ENCODE measurements around the gene CCIN. TPM values are rescaled to one million over a fixed set of nuclear protein-coding genes. Genes with fewer than 3 reads are reported as not detected.
"Not testable (repeated sequence)": the region's sequence is repeated elsewhere in the genome, so short reads cannot be mapped to it uniquely, and the experiment has no call there.

Gene CCIN
- total RNA-seq, 2 experiments from 2014 or later: not detected

DNA sequence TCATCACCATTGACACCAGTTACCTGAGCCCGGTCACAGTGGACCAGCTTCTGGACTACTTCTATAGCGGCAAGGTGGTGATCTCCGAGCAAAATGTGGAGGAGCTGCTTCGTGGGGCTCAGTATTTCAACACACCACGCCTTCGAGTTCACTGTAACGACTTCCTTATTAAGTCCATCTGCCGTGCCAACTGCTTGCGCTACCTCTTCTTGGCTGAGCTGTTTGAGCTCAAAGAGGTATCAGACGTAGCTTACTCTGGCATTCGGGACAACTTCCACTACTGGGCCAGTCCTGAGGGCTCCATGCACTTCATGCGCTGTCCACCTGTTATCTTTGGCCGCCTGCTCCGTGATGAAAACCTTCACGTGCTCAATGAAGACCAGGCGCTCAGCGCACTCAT lies 520 bp downstream of the CCIN start:
- POLR2A ChIA-PET: no interaction called here
- CTCF ChIA-PET: no interaction called here

DNA sequence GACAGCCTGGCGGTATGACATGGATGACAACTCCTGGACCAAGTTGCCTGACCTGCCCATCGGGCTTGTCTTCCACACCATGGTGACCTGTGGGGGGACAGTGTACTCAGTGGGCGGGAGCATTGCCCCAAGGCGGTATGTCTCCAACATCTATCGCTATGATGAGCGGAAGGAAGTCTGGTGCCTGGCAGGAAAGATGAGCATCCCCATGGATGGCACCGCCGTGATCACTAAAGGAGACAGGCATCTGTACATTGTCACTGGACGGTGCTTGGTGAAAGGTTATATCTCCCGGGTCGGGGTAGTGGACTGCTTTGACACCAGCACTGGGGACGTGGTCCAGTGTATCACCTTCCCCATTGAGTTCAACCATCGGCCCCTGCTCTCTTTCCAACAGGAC lies 1.3 kb downstream of the CCIN start:
- POLR2A ChIA-PET: no interaction called here
- CTCF ChIA-PET: interaction anchor here (0.8 to 1.6 kb wide), 2 partner anchors 67 to 71 kb away, joined by 3 to 7 read pairs; no protein-coding TSS in a partner anchor

DNA sequence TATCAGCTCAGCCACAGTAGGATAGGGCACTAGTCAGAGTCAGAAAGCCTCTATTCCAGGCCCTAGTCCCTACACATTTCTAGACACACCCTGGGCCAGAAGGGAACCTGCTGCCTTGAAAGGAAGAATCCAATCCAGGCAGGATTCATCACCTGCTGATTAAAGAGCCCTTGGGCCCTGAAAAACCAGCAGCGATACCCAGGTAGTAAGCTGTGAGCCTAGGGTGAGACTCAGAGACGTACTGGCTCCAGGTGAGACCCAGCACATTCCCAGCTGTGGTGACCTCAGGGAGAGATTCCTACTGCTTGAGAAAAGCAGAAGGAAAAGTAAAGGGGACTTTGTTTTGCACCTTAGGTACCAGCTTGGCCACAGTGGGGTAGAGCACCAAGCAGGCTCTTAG lies 4.7 kb downstream of the CCIN start:
- CTCF ChIA-PET: no interaction called here

DNA sequence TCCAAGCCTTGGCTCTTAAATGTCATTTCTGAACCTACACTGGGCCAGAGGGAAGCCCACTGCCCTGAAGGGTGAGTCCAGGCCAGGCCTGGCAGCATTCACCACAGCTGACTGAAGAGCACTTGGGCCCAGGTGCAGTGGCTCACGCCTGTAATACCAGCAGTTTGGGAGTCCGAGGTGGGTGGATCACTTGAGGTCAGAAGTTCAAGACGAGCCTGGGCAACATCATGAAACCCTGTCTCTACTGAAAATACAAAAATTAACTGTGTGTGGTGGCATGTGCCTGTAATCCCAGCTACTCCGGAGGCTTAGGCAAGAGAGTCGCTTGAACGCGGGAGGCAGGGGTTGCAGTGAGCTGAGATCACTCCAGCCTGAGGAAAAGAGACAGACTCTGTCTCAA lies 5.1 kb downstream of the CCIN start:
- CTCF ChIA-PET: no interaction called here
- POLR2A ChIA-PET: interaction anchor here (0.7 kb wide), 1 partner anchor 25 kb away, joined by 3 read pairs; no protein-coding TSS in a partner anchor

More for the DNA sequence above, 4.7 kb downstream of the CCIN start:
- POLR2A ChIA-PET: interaction anchor here (0.7 kb wide), 1 partner anchor 25 kb away, joined by 3 read pairs; no protein-coding TSS in a partner anchor

DNA sequence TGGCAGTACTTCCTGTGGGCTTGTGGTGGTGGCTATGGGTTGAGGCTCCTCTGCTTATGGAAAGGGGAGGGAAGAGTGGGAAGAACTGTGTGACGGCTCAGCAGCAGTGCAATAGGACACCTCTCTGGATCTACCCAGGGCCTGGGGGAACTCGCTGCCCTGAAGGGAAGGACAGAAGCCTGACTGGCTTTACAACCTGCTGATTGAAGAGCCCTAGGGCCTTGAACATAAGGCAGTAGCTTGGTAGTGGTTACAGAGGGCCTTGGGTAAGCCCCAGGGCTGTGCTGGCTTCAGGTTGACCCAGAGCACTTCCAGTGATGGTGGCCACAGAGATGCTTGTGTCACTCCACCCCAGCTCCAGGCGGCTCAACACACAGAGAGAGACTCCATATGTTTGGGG lies 5.5 kb downstream of the CCIN start:
- ChIA-PET CTCF (no interaction called here), POLR2A (interaction anchor here (0.7 kb wide), 1 partner anchor 26 kb away, joined by 3 read pairs; no protein-coding TSS in a partner anchor)

DNA sequence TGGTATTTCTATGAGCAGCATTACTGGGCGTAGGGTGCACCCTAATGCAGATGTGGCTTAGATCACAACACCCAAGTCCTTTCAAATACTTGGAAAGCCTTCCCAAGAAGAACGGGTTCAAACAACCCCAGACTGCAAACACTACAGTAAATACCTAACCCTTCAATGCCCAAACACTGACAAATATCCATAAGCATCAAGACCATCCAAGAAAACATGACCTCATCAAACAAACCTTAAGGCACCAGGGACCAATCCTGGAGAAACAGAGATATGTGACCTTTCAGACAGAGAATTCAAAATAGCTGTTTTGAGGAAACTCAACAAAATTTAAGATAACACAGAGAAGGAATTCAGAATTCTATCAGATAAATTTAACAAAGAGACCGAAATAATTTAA lies 6.0 kb downstream of the CCIN start:
- POLR2A ChIA-PET, CTCF ChIA-PET: not testable (repeated sequence)

DNA sequence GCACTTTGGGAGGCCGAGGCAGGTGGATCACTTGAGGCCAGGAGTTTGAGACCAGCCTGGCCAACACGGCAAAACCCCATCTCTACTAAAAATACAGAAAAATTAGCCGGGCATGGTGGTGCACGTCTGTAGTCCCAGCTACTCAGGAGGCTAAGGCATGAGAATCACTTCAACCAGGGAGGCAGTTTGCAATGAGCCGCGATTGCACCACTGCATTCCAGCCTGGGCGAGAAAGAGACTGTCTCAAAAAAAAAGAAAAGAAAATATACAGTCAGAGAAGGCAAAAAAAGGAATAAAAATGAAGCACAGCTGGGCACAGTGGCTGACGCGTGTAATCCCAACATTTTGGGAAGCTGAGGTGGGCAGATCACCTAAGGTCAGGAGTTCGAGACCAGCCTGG lies 7.3 kb downstream of the CCIN start:
- POLR2A ChIA-PET, CTCF ChIA-PET: not testable (repeated sequence)

DNA sequence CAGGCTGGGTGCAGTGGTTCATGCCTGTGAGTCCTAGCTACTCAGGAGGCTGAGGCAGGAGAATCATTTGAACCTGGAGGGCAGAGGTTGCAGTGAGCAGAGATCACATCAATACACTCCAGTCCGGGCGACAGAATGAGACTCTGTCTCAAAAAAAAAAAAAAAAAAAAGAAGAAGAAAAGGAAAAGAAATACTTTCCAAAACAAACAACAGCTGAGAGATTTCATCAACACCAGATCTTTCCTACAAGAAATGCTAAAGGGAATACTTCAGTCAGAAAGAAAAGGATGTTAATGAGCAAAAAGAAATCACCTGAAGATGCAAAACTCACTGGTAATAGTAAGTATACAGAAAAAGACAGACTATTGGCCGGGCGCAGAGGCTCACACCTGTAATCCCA lies 8.4 kb downstream of the CCIN start:
- ChIA-PET POLR2A (interaction anchor here (0.7 kb wide), 1 partner anchor 880 kb away, joined by 3 read pairs; no protein-coding TSS in a partner anchor), CTCF (interaction anchor here (0.8 to 1.2 kb wide), 3 partner anchors 11 to 170 kb away, joined by 3 to 6 read pairs (median 4); no protein-coding TSS in a partner anchor)

DNA sequence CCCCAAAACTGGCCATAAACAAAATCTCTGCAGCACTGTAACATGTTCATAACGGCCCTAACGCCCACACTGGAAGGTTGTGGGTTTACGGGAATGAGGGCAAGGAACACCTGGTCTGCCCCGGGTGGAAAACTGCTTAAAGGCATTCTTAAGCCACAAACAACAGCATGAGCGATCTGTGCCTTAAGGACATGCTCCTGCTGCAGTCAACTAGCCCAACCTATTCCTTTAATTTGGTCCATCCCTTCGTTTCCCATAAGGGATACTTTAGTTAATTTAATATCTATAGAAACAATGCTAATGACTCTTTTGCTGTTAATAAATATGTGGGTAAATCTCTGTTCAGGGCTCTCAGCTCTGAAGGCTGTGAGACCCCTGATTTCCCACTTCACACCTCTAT lies 11.1 kb downstream of the CCIN start:
- POLR2A ChIA-PET, CTCF ChIA-PET: not testable (repeated sequence)

DNA sequence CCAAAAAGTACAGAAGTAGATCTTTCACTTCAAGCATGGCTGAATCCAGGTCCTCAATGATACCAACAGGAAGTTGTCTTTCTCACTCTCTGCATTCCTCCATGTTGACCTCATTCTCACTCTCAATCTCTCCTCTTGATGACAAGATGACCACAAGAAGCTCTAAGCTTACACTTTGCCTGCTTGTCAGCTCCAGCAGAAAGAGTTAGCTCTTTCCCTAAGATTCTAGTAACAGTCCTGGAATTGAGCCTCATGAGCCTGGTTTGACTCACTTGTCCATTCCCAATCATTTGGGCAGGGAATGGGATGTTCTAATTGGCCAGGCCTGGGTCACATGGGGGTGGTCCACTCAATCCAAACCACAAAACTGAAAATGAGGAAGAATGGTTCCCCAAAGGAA lies 18.2 kb downstream of the CCIN start:
- ChIA-PET CTCF (no interaction called here), POLR2A (no interaction called here)

DNA sequence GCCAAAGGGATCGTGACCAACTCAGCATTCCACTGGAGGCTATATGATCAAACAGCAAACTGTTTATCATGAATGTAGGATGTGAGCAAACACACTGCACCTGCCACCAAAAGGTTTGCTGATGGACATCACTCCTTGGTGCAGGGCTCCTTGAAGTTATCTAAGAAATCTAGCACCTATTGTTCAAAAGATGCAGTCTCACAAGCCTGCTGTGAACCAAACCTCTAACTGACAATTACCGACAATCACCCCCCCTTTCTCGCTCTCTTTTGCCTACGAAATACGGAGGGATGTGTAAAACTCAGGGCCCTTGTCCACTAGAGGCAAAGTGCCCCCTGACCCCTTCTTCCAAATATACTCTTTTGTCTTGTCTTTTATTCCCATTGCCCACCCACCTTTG lies 19.0 kb downstream of the CCIN start:
- ChIA-PET CTCF (no interaction called here), POLR2A (no interaction called here)

DNA sequence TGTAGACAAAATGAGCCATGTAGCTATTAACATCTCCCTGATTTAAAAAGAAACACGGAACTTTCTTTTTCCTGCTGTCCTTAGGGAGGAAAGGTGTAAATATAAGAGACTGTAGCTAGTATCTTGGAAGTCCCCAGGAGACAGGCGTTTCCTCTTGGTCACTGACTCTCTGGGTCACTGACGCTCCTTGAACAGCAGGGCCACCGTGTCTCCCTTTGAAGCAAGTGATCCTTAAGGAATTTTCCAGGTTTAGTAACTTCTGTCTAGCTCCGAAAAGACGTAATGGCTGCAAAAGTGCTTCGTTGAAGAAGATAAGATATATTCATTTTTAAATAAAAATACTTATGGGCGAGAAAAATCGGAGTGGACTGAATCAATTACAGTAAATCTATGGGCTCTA lies 20.8 kb downstream of the CCIN start:
- CTCF ChIA-PET: interaction anchor here (0.6 to 2.6 kb wide), 10 partner anchors 14 to 139 kb away, joined by 3 to 9 read pairs (median 4); partner anchors contain the start of gene GNE
- POLR2A ChIA-PET: interaction anchor here (0.5 to 1.6 kb wide), 7 partner anchors 20 to 211 kb away, joined by 3 to 4 read pairs (median 3); no protein-coding TSS in a partner anchor

DNA sequence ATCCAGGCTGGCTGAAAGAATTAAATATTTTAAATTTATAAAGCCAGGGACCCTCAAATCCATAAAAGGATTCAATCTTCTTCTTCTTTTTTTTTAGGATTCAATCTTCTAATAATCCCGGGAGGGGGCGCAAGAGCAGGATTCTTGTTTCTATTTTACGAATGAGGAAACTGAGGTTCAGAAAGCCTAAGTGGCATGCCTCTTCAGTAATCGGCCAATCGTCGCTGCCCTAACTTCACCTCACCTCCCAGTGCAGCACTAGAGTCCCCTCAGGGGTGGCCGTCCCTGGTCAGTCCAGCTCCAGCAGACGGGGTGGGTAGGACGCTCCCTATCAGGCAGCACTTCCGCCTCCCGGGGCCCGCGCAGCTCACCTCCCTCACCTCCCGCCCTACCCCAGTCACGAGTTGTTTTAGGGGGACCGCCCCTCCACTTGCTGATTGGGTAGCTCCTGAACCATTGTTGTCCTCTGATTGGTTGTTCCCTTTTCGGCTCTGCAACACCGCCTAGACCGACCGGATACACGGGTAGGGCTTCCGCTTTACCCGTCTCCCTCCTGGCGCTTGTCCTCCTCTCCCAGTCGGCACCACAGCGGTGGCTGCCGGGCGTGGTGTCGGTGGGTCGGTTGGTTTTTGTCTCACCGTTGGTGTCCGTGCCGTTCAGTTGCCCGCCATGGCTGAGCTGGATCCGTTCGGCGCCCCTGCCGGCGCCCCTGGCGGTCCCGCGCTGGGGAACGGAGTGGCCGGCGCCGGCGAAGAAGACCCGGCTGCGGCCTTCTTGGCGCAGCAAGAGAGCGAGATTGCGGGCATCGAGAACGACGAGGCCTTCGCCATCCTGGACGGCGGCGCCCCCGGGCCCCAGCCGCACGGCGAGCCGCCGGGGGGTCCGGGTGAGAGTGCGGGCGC lies 21.5 kb downstream of the CCIN start, which contains the start of gene CLTA:
CLTA (plus strand) TSS at position 534 of the 902 bp plus-strand sequence; CDS start at position 670, 136 bp downstream.
- POLR2A ChIA-PET: interaction anchor here (0.5 to 1.6 kb wide), 13 partner anchors 20 to 296 kb away, joined by 3 to 4 read pairs (median 3); no protein-coding TSS in a partner anchor
- CTCF ChIA-PET: interaction anchor here (0.7 to 2.6 kb wide), 9 partner anchors 14 to 138 kb away, joined by 3 to 9 read pairs (median 5); partner anchors contain the start of gene GNE

DNA sequence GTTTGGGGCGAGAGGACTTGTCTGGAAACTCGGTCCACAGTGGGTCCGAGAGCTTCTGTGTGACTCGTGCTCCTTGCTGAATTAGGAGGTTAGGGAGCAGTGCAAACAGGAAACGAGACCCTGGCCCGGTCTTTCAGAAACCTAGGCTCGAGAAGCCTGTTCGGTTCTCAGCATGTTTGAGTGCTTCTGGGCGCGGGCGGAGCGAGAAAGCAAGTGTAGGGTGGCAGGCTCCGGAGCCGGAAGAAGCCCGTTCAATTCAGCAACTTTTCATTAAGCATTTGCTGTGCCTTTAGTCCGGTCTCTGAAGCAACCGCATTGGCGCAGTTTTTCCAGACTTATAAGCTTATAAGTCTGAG lies 22.1 kb downstream of the CCIN start:
- ChIA-PET POLR2A (interaction anchor here (0.6 to 1.6 kb wide), 10 partner anchors 19 to 295 kb away, joined by 3 to 4 read pairs (median 3); no protein-coding TSS in a partner anchor), CTCF (interaction anchor here (0.7 to 2.6 kb wide), 8 partner anchors 13 to 137 kb away, joined by 3 to 9 read pairs (median 4); partner anchors contain the start of gene GNE)

DNA sequence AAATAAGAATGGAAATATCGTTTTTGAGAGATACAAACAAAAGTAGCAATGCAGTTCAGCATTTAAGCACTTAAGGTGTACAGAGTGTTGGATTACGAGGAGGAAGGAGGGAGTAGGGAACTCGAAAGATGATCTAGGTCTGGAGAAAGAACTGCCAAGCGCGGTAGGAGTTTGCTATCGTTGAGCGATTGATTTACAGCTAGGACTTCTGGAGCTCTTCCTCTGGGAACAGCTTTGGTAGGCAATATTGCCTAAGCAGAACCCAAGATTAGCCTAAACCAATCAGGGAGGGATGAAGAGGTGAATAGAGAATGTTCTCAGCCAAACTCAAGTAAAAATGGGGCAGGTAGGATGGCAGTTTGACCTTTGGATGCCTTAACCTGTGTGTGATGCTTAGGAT lies 22.5 kb downstream of the CCIN start:
- ChIA-PET CTCF (interaction anchor here (0.5 to 2.3 kb wide), 5 partner anchors 13 to 137 kb away, joined by 3 to 9 read pairs (median 3); no protein-coding TSS in a partner anchor), POLR2A (interaction anchor here (1.0 to 1.4 kb wide), 2 partner anchors 22 to 32 kb away, joined by 3 to 4 read pairs; no protein-coding TSS in a partner anchor)

DNA sequence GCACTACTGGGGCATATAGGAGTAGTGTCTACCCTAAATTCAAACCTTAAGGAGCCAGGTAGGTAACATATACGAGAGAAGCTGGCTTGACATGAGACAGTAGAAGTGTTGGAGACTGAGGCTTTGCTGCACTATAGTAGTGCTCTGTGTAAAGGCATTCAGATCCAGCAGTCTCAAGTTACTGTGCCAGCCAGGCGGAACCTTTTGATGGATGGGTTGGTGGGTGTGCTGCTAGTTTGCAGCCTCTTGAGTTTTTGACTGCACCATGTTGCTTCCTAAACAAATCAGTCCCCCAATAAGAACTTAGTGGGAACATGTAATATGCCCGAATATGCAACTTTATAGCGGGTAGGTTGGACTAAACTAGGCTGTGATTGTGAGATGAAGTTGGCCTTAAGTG lies 23.0 kb downstream of the CCIN start:
- ChIA-PET POLR2A (interaction anchor here (1.4 kb wide), 1 partner anchor 21 kb away, joined by 4 read pairs; no protein-coding TSS in a partner anchor), CTCF (interaction anchor here (0.5 to 1.1 kb wide), 2 partner anchors 29 to 66 kb away, joined by 3 read pairs; no protein-coding TSS in a partner anchor)

DNA sequence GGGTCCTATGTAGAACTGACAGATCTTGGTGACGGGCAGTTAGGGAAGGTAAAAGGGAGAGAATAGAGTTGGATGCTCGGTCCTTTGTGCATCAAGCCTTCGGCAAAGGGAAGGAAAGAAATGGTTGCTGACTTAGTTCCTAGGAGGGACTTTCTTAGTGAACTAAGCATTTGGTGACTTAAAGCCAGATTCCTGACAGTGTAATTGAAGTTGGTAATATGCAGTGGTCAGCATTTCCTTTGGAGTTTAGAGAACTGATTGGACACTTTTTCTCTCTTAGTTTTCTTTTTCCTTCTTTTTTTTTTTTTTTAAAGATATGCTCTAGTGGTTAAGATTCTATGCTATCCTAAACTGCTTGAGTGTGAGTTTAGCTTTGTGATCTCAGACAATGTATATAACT lies 23.8 kb downstream of the CCIN start:
- POLR2A ChIA-PET: no interaction called here

DNA sequence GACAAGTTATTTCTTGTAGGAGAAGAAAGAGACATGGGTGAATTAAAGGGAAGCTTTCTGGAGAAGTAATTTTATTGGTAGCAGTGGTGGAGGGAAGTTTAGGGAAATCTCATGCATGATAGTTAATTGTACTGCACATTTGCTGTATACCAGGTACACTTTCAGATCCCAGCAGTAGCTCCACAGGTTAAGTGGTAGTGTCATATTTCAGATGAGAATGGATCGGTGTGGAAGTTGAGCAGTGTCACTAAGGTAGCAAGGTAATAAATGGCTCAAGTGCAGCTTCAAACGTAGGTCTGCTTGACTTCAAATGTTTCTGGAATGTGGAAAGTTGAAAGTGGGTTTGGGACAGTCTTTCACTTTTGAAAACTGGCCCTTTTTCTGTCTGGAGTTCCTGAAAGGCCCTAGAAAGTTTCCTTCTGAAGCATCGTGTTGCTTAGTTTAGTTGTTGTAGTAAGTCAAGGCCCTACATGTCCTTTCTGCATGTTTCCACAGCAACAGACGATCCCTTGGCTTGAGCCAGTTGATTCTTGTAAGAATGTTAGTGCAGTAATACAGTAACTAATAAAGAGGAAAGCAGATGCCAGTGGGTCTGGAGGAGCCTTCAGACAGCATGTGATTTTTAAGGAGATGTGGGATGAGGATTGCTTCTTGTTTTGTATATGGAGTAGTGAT lies 25.3 kb downstream of the CCIN start:
- ChIA-PET CTCF (interaction anchor here (1.0 kb wide), 1 partner anchor 91 kb away, joined by 3 read pairs; no protein-coding TSS in a partner anchor), POLR2A (no interaction called here)

More for the DNA sequence above, 23.8 kb downstream of the CCIN start:
- CTCF ChIA-PET: interaction anchor here (0.5 to 1.4 kb wide), 2 partner anchors 17 to 65 kb away, joined by 3 read pairs; no protein-coding TSS in a partner anchor

DNA sequence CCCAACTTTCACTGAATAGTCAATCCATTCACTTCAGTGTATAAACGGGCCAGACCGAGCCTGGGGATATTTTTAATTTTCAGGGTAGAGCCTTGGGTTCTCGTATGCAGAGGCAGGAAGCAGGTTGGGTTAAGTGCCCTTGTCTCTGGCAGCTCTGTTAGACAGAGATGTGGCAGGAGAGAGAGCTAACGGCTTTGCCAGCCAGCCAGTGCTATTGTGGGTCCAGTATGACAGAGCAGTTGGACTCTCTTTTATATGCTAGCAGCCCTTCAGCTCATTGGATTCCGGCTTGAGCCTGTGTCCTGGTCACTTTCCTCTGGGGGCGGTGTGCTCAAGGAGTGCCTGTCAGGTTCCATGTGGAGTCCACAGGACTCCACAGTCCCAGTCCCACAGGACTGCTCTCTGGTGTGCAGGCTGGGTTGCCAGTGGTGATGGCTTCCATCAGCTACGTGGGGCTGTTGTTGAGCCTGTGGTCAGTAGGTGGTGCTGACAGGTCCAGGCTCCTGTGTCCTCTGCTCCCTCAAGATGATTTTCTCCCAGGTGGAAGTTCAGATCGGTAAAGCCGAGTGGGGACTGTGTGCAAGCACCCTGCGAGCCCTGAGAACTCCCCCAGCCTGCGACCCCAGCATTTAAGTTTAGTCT lies 35.8 kb downstream of the CCIN start:
- ChIA-PET CTCF (interaction anchor here (0.8 to 2.0 kb wide), 3 partner anchors 8 to 38 kb away, joined by 3 to 5 read pairs (median 4); partner anchors contain the start of gene CLTA), POLR2A (no interaction called here)

All from activated CD8-positive, alpha-beta memory T cell treated with anti-CD3 and anti-CD28 coated beads for 36 hours (primary cell).